Skin epidermis (tissue), 12 donors: Measurements from ENCODE around the gene TUT1.

Source experiments
- H3K27ac ChIP-seq, 21 experiments: fragments of 200-600 bp; sonication (generic) in 11 of 21; one replicate each; pipeline ENCODE4 v1.5.0; 2020; ENCODE audit warnings: mild to moderate bottlenecking in 3 of 21, inconsistent platforms in 2 of 21, moderate library complexity in 2 of 21
- H3K4me3 ChIP-seq, 7 experiments: fragments of 200-600 bp; sonication (generic) in 2 of 7; one replicate each; pipeline ENCODE4 v1.5.0; 2020; ENCODE audit warnings: inconsistent platforms in 2 of 7, mild to moderate bottlenecking in 2 of 7, moderate library complexity in 1 of 7

Gene TUT1

GRCh38 chr11:62546929-62547625 lies 44.2 kb downstream of the TUT1 start:
- peak overlapping the region; percentile 95 to 100 (median 99) for H3K27ac ChIP-seq

GRCh38 chr11:62546244-62546928 lies 44.9 kb downstream of the TUT1 start, which contains the start of gene AHNAK:
Gene AHNAK (minus strand): TSS chr11:62546806. CDS start chr11:62536098, 10,708 bp downstream.
- Histone ChIP-seq H3K4me3 (peak within 1 kb of the TSS; percentile 80 to 98 (median 92)), H3K27ac (peak within 1 kb of the TSS; percentile 95 to 100 (median 99))

More at GRCh38 chr11:62546929-62547625, 44.2 kb downstream of the TUT1 start:
- peak overlapping the region; percentile 80 to 98 (median 92) for H3K4me3 ChIP-seq

GRCh38 chr11:62545437-62546243 lies 45.7 kb downstream of the TUT1 start:
- Histone ChIP-seq H3K4me3 (peak overlapping the region; percentile 80 to 98 (median 92)), H3K27ac (peak overlapping the region; percentile 95 to 100 (median 99))

- Histone ChIP-seq H3K4me3 (peak overlapping the region; percentile 80 to 98 (median 92)), H3K27ac (peak overlapping the region; percentile 81 to 100 (median 99))
Measured at GRCh38 chr11:62544581-62545436, 46.5 kb downstream of the TUT1 start.

GRCh38 chr11:62543680-62544444 lies 47.5 kb downstream of the TUT1 start:
- Histone ChIP-seq H3K4me3 (peak overlapping the region; percentile 80 to 98 (median 92)), H3K27ac (peak overlapping the region; percentile 81 to 100 (median 99))

- Histone ChIP-seq H3K4me3 (peak overlapping the region; percentile 80 to 98 (median 92)), H3K27ac (peak overlapping the region; percentile 81 to 100 (median 99))
Measured at GRCh38 chr11:62542750-62543567, 48.4 kb downstream of the TUT1 start.

GRCh38 chr11:62542111-62542745 lies 49.1 kb downstream of the TUT1 start:
- Histone ChIP-seq H3K27ac (peak overlapping the region in 20 of 21 experiments; percentile 95 to 100 (median 99)), H3K4me3 (peak overlapping the region; percentile 80 to 98 (median 92))

GRCh38 chr11:62540804-62541701 lies 50.3 kb downstream of the TUT1 start:
- H3K27ac ChIP-seq = peak overlapping the region in 20 of 21 experiments; percentile 16 to 100 (median 99)
- peak overlapping the region; percentile 1 to 98 (median 20) for H3K4me3 ChIP-seq

GRCh38 chr11:62539238-62539925 lies 51.9 kb downstream of the TUT1 start:
- Histone ChIP-seq H3K4me3 (peak overlapping the region in 4 of 7 experiments; percentile 9 to 98 (median 16)), H3K27ac (peak overlapping the region in 19 of 21 experiments; percentile 36 to 100 (median 99))

- Histone ChIP-seq H3K4me3 (peak overlapping the region in 4 of 7 experiments; percentile 9 to 98 (median 16)), H3K27ac (peak overlapping the region in 19 of 21 experiments; percentile 36 to 100 (median 99))
Measured at GRCh38 chr11:62538470-62539237, 52.7 kb downstream of the TUT1 start.

- no peak overlapping the region for H3K4me3 ChIP-seq
- H3K27ac ChIP-seq = peak overlapping the region in 5 of 21 experiments; percentile 6 to 98 (median 26)
Measured at GRCh38 chr11:62536301-62536957, 54.9 kb downstream of the TUT1 start.

GRCh38 chr11:62535802-62536201 lies 55.5 kb downstream of the TUT1 start:
- peak overlapping the region in 3 of 21 experiments; percentile 6 to 98 (median 31) for H3K27ac ChIP-seq
- H3K4me3 ChIP-seq = no peak overlapping the region

GRCh38 chr11:62534779-62535545 lies 56.4 kb downstream of the TUT1 start:
- peak overlapping the region in 1 of 21 experiments; percentile 10 for H3K27ac ChIP-seq
- H3K4me3 ChIP-seq = no peak overlapping the region
